Gastroesophageal sphincter (tissue), 3 donors: Measurements from ENCODE around the gene CYFIP2.

Experiments used
- CTCF ChIP-seq, 4 experiments: fragments of 200-600 bp in 2 of 4; fragments of 450-650 bp in 2 of 4; sonication (generic) in 1 of 4; IDR thresholded peaks; one replicate each; pipeline ENCODE4 v1.5.1; 2017 to 2019; ENCODE audit warnings: antibody characterized with exemption in 4 of 4, mild to moderate bottlenecking in 2 of 4, moderate library complexity in 2 of 4
- EP300 ChIP-seq: sonication (generic); formaldehyde crosslinking; IDR thresholded peaks from one replicate; pipeline ENCODE4 v1.6.1; 2017; ENCODE audit warnings: antibody characterized with exemption, mild to moderate bottlenecking

- TF ChIP-seq EP300: no peak
- TF ChIP-seq CTCF (IDR thresholded peaks at IDR 0.05): no peak
Observed at GRCh38 chr5:157270771-157271170, 4.8 kb downstream of the CYFIP2 start.
